SK-N-MC (cell line): Measurements from ENCODE around the gene VIPAS39.

Experiments used
- EZH2 ChIP-seq: fragments of 200-600 bp; sonication (generic); IDR thresholded peaks from one replicate; pipeline ENCODE4 v1.6.1; 2017; ENCODE audit warnings: antibody characterized with exemption
- FOXP2 ChIP-seq: optimal IDR thresholded peaks from 2 replicates; pipeline ENCODE3; 2011; ENCODE audit warnings: mild to moderate bottlenecking, moderate library complexity; ENCODE audit not compliant: insufficient read depth; ENCODE audit errors: extremely low read length, control extremely low read depth

DNA sequence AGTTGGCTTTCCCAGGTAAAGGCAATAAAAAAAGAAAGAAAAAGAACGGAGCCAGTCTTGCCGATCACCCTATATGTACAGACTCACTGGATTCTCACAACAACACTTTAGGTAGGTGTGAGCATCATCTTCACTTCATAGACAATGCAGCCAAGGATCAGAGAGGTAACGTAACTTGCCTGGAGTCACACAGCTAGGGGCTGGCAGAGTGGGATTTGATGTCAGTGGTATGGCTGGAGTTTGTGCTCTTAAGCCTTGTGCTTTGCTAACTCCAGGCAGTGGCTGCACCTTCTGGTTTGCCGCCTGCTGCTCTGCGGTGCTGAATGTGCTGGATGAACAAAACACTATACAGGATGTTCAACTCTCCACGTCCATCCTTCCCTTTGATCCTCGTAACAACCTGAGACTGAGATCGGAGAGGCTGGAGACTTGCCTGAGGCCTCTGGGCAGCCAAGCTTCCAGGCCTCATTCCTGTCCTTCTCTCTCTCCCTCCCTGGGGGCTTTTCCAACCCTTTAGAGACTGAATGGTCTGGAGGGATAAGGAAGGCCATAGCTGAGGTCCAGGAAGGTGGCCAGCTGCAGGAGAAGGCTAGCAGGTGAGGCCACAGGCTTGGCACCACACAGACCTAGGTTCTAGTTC is 33.1 kb upstream of the VIPAS39 start:
- no peak for TF ChIP-seq EZH2
- TF ChIP-seq FOXP2: no peak
